ENCODE measurements around the gene SMYD3. TPM values are rescaled to one million over a fixed set of nuclear protein-coding genes. Genes with fewer than 3 reads are reported as not detected.

The SMYD3 gene
- total RNA-seq, 1 donor from 2014 or later = 31.9 TPM

DNA sequence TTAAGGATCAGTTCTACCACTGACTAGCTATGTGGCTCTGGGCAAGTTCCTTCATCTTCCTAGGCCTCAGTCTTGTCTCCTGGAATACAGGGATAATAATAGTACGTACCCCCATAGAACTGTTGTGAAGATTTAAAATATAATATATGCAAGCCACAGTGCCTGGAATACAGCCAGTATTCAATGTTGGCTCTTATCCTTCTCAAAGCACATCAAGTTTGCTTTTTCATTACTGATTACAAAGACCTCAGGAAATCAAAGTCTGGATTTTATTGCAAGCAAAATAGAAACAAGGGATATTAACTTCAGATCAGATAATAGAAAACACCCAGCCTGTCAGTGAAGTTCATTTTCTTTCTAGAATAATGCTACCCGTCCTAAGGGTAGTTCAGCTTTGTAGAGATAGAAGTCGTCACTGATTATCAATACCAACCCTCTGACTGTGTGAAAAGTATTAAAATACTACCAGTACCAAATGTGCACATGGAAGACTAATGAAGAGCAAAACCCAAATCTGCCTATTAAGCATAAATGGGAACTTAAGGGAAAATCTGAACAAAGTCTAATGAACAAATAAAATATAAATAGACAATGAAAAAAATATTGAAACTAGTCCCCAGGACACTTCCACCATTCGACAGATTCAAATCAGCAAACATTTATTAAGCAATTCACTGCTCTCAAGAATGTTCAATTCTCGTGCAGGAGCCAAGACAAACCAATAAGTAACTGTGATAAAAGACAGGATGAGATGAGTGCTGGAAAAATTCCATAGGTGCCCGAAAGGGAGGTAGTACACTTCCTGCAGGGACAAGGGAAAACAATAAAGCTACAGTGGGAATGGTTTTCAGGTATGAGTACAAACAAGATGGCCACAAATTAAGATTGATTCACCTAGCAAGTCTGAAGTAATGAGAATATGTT is 206.2 kb downstream of the SMYD3 start:
- no peak for DNase-seq (ENCODE audit: low spot score, unreplicated experiment)
- Mint-ChIP-seq H3K36me3 (ENCODE audit: insufficient read depth) (no peaks in the 10 kb centered on the region), H3K27ac (no peak overlapping the region), H3K9me3 (ENCODE audit: low read depth) (no peaks in the 10 kb centered on the region), H3K27me3 (no peaks in the 10 kb centered on the region), H3K4me3 (ENCODE audit: low read depth) (no peak overlapping the region), H3K4me1 (ENCODE audit: low read depth) (no peaks in the 10 kb centered on the region)
- no peak for TF ChIP-seq CTCF (IDR thresholded peaks at IDR 0.05; ENCODE audit: unreplicated experiment)

- no peak for DNase-seq (ENCODE audit: low spot score, unreplicated experiment)
- Mint-ChIP-seq H3K4me1 (ENCODE audit: low read depth) (peaks cover 2% of the 10 kb centered on the region), H3K27me3 (no peaks in the 10 kb centered on the region), H3K27ac (no peak overlapping the region), H3K4me3 (ENCODE audit: low read depth) (no peak overlapping the region), H3K9me3 (ENCODE audit: low read depth) (no peaks in the 10 kb centered on the region), H3K36me3 (ENCODE audit: insufficient read depth) (no peaks in the 10 kb centered on the region)
- TF ChIP-seq CTCF (IDR thresholded peaks at IDR 0.05; ENCODE audit: unreplicated experiment) = no peak
Observed at GRCh38 chr1:246297279-246298265, 209.5 kb downstream of the SMYD3 start.

- no peak for DNase-seq (ENCODE audit: low spot score, unreplicated experiment)
- no peaks in the 10 kb centered on the region for H3K27me3 Mint-ChIP-seq
- H3K4me3 Mint-ChIP-seq (ENCODE audit: low read depth) = no peak overlapping the region
- no peak overlapping the region for H3K27ac Mint-ChIP-seq
- peaks cover 2% of the 10 kb centered on the region for H3K4me1 Mint-ChIP-seq (ENCODE audit: low read depth)
- H3K9me3 Mint-ChIP-seq (ENCODE audit: low read depth) = no peaks in the 10 kb centered on the region
- no peaks in the 10 kb centered on the region for H3K36me3 Mint-ChIP-seq (ENCODE audit: insufficient read depth)
- no peak for TF ChIP-seq CTCF (IDR thresholded peaks at IDR 0.05; ENCODE audit: unreplicated experiment)
Observed at GRCh38 chr1:246295968-246296367, 211.1 kb downstream of the SMYD3 start.

- Mint-ChIP-seq H3K4me1 (ENCODE audit: low read depth) (peaks cover 2% of the 10 kb centered on the region), H3K36me3 (ENCODE audit: insufficient read depth) (no peaks in the 10 kb centered on the region), H3K9me3 (ENCODE audit: low read depth) (no peaks in the 10 kb centered on the region), H3K4me3 (ENCODE audit: low read depth) (no peak overlapping the region), H3K27me3 (no peaks in the 10 kb centered on the region), H3K27ac (no peak overlapping the region)
- no peak for DNase-seq (ENCODE audit: low spot score, unreplicated experiment)
- no peak for TF ChIP-seq CTCF (IDR thresholded peaks at IDR 0.05; ENCODE audit: unreplicated experiment)
Observed at GRCh38 chr1:246295340-246295739, 211.7 kb downstream of the SMYD3 start.

DNA sequence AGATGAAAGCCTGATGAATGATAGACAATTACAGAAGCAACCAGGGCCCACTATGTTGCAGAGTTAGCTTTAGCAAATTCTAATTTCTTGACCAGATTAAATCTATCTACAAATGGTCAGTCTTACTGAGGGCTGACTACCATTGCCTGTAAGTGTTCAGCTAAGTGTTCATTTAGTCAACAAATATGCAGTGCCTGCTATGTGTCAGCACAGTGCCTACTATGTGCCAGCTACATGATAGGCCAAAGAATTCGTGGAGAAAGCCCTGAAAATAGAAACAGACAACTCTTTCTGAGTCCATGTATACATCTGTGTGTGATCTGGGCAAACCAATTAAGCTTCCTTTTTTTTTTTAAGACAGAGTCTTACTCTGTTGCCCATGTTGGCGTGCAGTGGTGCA is 212.8 kb downstream of the SMYD3 start:
- no peak for TF ChIP-seq CTCF (IDR thresholded peaks at IDR 0.05; ENCODE audit: unreplicated experiment)
- H3K27ac Mint-ChIP-seq = no peak overlapping the region
- H3K4me1 Mint-ChIP-seq (ENCODE audit: low read depth) = peaks cover 2% of the 10 kb centered on the region
- no peak for DNase-seq (ENCODE audit: low spot score, unreplicated experiment)
- no peaks in the 10 kb centered on the region for H3K9me3 Mint-ChIP-seq (ENCODE audit: low read depth)
- no peaks in the 10 kb centered on the region for H3K27me3 Mint-ChIP-seq
- H3K4me3 Mint-ChIP-seq (ENCODE audit: low read depth) = no peak overlapping the region
- H3K36me3 Mint-ChIP-seq (ENCODE audit: insufficient read depth) = no peaks in the 10 kb centered on the region

Measured in progenitor cell of endocrine pancreas (in vitro differentiated cells).